GM18907 (cell line): Measurements from ENCODE around the gene CTIF.

Experiments used
- ATAC-seq: cut with Tn5 transposase; IDR thresholded peaks from one replicate; pipeline ENCODE4 v1.9.1; 2021; ENCODE audit warnings: mild to moderate bottlenecking, moderate library complexity; ENCODE audit not compliant: unreplicated experiment

The CTIF gene

DNA sequence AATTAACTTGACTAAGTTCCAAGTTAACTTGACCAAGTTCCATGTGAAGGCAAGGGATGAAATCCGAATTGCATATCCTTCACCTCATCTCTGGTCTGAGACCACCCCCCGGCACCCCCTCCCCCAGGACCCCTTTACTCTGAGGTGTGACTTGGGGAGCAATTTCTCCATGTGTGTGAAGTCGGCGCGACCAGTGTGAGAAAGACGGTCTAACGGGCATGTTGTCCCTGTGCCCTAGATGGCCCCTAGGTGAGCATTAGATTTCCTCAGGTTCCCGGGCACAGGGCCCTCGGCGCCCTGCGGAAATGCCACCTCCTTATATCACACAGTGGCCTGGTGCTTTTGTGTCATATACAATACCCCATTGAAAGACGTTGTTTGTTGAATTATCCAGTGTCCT lies 137.1 kb downstream of the CTIF start:
- ATAC-seq, result no peak

DNA sequence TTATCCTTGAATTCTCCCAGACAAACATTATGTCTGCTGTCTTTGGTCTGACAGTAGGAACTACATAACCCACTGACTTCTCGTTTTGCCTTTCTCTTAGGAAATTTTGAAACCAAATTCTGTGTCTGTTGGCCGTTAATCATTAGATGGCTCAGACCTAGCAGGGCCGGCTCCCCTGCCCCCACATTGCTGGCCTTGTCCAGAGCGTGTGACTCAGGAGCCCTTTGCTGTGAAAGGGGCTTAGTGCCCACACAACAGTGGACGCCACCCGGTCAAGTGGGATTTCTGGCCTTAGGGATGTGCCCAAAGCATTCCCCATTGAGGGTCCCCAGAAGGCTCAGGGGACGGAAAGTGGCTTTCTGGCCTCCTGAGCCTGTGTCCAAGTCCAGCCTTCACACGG lies 137.5 kb downstream of the CTIF start:
- no peak for ATAC-seq

DNA sequence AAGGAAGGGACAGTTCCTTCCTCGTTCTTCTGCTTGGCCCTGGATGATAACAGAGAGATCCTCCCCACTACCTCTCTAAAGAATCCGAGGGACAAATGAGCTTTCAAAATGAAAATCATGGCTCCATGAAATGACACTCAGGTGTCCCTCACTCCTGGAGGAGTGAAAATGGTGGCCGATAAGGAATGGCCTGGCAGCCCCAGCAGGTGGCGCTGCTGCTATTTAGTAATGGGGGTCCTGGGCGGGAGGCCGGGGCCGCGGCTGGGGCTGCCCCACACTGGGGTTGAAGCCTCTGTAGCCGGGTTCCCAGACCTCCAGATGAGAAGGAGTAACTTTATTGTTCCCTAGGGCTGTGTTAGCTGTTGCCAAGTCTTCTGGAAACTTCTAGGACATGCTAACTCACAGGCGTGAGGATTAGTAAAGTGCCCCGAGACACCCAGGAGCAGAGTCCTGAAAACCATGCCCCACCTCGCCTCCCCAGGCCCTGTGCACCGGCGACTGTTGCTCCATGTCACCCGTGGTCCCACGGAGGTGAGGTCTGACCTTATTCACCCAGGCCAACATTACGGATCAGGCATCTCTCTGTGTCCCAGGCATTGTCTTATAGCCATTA lies 138.0 kb downstream of the CTIF start:
- ATAC-seq, result peak; percentile 64

DNA sequence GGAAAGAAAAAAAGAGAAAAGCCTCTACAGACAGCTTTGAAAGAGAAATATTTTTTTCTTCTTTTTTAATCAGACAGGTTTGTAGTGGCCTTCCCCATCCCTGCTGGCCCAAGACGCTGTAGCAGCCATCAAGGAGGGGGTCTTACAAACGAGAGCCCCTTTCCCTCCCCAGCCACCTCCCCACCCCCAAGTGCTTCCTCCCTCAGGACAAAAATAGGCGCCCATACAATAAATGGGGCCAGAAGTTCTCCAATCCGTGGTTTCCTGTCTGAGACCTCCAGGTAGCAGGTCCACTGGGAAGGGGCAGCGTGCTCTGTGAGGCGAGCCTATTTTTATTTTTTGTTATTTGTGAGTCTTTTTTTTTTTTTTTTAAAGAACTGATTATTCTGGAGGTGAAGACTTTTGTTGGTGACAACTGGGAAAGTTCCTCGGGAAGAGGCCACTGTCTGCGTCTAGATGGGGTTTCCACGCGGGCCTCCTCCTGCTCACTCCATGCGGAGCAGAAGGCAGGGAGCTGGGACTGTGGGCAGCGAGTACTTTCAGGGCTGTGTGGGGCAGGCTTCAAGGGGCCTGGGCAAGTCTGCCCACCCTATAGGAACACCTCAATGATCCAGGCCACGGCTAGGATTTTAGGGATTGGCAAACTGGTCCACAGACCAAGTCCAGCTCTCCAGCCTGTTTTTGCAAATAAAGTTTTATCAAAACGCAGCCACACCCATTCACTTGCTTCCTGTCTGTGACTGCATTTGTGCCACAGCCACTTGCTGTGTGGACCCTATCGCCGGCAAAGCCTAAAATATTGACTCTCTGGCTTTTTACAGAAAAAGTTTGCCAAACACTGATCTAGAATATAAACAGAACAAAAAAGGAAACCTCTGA lies 139.6 kb downstream of the CTIF start:
- ATAC-seq, result no peak

DNA sequence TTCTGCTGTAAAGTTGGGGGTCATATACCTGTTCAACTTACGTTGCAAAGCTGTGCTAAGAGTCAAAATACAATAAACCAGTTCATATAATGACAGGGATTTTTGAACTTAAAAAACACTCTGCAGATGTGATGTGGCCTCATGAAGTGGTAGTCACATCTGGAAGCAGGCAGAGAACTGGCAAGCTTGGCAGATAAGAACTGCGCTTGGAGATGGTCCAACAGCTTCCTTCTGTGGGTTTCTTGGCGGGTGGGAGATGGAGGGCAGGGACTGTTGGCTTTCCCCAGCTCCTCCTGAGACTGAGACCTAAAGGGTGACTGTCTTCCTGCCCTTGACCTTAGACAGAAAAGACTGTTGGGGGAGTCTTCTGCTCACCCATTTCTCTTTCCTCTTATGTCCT lies 140.4 kb downstream of the CTIF start:
- ATAC-seq, result no peak

DNA sequence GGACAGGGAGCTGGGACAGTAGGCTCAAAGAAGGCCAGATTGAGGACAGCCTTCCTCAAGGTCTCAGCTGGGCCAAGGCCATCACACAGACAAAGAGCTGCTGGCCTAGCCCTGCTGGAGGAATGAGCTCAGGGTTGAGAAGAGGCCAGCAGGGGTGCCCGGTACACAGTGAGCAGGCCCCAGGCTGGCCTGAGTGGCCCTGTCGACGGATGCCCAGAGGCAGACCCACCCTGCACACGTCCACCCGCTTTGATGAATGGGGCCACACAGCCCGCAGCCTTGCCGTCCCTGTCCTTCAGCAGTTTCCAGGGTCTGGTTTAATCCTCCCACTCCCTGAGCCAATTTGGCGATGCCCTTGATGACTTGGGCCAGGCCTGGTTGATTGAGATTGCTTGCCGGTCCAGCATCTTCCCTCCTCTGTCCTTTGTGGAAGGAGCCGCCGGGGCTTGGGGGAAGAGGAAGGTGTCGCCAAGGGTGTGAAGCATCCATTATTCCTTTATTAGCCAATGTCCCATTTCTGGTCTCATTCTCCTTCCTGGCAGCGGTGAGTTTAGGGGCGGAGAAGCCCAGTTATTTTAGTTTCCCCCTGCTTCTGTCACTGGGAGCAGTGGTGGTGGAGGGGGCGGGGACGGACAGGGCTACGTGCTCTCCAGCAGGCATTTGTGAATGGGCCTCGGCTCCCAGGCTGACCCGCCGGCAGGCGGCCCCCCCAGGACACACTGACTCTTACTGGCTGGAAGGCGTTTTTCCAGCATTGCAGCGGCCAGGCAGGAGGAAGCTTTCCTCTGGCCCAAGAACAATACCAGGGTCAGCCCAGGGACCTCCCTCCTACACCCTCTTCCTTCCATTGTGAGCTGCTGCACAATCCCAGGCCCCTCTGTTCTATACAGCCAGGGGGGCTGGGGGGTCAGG lies 141.8 kb downstream of the CTIF start:
- ATAC-seq, result no peak

DNA sequence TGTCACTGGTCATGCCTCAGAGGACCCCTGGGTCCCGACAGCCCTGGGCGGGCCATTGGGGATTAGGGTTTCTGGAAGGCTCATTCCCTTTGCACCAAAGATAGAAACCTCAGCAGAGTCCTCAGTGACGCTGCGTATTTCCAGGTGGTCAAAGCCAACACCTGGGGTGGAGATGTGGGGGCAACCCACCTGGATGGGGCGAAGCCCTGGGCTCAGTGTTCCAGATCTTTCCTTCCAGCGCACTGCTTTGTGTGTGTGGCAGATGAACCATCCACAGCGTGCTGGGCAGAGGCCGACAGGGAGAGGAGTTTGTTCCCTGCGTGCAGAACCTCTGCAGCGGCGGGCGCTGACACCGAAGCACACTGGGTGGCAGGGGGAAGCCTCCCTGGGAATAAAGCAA lies 143.9 kb downstream of the CTIF start:
- no peak for ATAC-seq

DNA sequence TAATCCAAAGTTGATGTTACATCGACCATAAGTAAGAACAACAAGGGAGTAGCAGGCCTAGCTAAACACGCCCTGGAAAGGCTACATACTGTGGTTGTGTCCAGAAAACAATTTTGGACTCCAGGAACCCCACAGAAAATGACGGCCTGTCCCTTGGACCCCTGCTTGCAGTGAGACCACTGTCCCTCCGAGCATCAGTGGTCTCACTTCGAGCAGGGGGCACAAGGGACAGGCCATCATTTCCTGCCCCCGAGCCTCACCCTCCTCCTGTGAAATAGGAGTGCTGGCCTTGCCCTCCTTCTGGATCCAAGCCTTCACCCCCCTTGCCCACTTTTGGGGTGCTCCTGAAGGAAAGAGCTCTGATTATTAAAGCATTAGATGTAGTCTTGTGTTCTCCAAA lies 144.4 kb downstream of the CTIF start:
- no peak for ATAC-seq

DNA sequence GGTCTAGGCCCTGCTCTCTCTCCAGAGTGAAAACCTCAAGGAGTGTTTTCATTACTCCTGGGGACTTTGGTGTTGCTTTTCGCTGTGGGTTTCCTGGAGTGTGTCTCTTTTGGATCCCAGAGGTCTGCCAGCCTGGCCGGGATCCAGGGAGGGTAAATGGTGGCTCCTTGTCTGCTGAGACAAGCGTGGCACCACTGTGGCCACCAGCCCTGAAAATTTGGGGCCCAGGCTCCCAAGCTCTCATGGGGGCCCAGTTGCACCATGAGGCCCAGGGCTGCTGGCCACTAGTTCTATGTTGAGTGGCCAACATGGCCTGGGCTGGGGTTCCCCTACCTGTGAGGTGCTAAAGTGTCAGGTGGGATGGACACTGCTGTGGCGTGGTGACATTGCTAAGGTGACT lies 144.8 kb downstream of the CTIF start:
- ATAC-seq, result no peak

DNA sequence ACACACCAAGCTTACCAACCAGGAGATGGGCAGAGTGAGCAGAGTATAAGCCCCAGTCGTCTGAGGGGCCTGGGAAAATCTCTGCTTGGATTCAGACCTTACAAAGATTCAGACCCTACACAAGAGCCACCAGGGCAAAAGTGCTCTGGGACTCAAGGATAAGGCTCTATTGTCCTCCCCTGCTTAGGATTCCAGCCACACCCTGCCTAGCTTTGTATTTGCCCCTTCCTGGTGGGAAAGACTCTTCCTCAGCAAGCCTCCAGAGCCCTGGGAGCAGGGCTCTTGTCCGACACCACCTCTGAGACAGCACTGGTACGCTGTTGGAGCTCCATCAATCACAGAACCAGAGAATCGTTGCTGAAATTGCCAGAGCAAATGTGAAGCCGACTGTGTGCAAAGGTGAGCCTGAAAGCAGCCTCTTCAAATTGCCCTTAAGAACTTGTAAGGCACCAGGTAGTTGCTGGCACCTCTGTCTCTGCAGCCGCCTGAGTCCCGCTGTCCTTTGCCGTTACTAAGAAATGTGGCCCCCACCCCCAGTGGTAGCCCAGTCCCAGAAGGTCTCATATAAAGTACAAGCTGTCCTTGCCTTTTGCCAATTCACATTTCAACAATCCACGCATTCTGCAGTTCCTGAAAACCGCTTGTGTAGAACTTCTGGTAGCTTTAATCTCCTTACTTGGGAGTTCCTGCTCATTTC lies 148.7 kb downstream of the CTIF start:
- ATAC-seq, result no peak

DNA sequence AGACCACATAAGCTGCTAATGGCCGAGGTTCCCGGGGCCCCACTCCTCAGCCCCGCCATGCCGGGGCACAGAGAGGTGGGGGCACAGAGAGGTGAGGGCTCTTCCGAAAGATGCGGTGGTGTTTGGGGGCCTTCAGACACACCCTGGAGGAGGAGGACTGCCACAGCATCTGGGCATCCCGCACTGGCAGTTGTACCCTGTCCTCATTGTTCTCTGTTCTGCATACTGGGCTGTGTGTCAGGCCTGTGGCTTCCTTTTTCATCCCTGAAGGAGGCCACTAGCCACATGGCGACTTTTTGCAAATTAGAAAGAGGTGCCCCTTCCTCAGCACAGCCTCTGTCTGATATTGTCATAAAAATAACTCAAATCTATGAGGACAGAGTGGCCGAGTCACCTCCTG lies 150.1 kb downstream of the CTIF start:
- ATAC-seq, result no peak

DNA sequence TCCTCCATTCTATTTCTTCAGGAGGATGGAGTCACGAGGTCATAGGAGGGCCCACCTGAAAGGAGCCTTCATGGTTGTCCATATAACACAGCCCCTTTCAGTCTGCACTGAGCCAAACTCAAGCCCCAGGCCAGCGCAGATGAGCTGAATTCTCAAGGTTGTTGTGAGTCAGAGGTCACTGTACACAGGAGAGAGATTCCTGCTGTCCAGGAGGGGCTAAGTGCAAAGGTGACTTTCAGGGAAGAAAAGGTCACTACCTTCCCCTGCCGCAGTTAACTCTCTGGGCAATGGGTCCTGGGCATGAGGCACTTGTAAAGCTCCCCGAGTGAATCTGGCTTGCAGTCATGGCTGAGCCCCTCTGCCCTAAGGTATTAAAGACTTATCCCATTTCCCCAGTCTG lies 150.7 kb downstream of the CTIF start:
- ATAC-seq, result no peak

DNA sequence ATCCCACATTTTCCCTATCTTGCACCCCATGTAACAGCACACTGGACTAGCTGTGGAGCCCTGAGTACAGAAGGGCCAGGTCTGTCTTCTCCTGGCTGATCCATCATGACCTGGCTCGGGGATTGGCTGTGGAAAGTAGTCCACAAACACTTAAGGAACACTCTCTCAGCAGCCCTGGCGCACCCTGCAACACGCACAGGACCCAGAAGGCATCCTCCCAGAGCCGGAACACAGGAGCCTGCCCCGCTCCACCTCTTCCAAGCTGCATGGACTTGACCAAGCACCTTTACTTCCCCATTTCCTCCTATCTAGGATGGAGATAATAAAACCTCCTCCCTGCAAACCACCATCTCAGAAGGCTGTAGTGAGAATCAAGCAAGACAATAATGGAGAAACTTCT lies 151.7 kb downstream of the CTIF start:
- ATAC-seq, result no peak

DNA sequence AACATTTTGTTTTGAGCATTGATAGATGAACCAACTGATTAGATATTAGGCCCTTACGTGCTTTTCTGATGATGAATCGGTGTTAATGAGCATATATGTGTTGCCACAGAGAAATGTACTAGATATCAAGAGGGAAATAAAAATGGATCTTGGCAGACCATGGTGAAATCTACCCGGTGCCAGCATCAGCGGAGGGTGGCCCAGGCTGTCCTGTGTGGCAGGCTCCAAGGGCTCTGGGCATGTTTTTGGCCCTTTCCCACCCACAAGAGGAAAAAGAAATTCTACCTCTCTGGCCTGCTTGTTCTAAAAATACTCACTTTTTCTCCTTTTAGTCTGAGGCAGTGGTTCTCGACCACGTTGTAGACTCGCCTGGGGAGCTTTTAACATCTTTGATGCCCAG lies 154.2 kb downstream of the CTIF start:
- ATAC-seq, result no peak

DNA sequence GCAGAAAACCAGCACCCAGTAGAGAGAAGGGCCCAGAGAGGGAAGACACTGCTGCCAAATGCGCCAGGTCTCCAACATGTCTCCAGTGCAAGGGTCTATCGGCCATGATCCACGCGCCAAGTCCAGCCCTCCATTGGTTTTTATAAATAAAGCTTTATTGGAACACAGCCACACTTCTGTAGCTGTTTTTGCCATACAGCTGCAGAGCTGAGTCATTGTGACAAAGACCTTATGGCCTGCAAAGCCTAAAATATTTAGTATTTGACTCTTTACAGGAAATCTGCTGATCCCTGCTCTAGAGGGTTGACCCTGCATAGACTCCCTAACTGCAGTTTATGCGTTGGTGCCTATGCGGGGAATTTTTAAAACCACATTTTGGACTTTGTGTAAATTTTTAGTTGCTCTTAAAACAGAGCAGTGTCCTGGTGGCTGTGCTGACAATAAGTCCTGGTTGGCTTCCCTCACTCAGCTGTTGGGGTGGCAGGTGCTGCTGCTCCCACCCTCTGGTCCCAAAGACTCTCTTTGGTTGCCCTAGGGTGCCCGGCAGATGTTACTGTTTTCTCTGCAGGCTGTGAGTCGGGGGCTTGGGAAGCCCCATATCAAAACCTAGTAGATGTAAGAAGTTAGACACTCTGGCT lies 154.9 kb downstream of the CTIF start:
- ATAC-seq, result no peak

DNA sequence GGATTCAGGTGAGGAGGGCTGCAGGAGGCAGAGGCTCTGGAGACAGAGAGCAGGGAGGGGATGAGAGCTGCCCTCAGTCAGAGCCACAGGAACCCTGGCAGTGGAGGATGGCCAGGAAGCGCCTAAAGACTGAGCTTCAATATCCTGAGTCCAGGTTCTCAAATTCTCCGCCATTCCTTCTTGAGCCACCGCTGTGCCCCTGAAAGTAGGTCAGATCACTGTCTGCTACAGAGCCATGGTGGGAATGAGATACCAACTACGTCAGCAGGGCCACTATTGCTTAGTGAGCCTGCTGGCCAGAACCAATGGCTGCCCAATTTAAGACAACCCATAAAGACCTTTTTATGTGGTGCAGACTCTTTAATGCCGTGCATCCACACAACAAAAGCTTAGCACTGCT lies 155.5 kb downstream of the CTIF start:
- ATAC-seq, result no peak

DNA sequence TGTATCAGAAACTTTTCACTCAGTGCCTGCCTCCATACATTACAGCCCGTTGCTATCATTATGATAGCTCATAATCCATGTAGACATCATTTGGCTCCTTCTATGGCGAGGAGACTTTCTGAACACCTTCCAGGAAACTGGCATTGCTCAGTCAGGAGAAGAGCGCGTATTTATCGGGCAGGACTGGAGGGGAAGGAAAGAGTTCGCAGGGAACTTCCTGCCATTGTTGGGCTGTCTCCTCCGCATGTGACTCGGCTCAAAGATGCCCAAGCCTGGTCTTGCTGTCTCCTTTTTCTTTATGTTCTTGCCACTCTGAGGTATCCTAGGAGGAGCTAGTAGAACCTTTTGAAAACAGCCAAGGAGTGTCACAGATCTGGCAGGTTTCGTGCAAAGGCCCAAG lies 156.8 kb downstream of the CTIF start:
- no peak for ATAC-seq

DNA sequence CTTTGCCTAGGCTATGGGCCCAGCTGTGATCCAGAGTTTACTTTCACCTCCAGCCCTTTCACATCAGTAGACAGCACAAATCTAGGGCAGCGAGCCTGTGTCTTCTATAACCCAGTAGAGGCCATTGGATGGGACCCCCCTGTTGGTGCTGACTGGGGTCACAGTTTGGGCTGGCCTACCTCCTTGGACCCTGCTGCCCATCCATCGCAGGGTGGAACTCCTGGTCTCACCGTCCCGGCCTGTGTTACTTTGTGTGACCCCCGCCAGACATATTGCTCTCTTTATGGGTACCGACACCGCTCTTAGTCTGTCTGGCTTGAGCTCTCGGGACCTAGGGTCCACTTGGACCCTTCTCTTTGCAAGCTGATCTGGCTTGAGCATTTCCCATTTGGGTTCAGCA lies 157.4 kb downstream of the CTIF start:
- no peak for ATAC-seq

DNA sequence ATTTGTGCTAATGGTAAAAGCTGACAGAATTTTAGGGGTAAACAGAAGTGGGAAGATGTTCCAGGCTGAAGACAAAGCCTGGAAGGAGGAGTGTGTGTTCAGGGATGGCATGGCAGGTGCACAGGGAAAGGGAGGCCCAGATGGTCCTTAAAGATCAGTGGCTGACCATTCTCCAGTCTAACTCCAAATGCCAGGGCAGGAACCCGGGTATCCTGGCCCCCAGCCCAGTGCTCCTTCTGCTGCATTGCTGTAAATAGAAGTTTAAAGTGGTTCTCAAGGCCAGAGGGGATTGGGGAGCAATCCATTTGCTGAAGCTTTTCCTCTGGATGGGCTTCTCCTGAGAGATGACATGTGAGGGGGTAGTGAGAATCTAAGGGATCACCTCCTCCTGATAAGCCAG lies 158.6 kb downstream of the CTIF start:
- ATAC-seq, result no peak

DNA sequence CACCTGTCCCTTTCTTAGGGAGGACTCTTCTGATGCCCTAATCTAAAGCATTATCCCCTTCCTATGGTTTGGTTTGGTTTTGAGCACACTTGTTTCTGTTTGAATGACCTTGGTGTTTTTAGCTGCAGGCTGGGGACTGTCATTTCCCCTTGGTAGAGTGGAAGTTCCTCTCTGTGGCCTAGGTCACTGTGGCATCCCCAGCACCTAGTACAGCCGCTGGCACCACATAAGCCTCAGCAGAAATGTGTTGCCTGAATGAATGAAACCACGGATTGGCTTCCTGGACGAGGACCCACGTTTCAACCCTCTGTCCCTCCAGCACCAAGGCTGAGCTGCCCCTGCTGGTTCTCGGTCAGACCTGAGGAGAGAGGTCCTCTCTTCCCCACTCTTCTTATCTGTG lies 159.9 kb downstream of the CTIF start:
- ATAC-seq, result peak; percentile 64

DNA sequence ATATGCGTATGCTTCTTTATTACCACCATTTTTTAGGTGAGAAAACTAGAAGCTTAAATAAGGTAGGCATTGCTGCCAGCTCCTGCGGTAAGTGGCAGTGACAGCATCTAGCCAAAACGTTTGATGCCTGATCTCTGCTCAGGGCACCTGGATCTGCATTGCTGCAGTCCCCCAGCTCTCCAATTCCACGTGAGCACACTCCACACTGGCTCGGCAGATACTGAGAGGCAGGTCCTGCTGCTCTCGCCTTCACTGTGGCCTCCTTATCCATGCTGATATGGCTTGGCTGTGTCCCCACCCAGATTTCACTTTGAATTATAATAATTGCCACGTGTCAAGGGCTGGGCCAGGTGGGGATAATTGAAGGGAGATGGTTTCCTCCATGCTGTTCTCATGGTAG lies 160.9 kb downstream of the CTIF start:
- ATAC-seq, result no peak
